Gastrocnemius medialis (tissue), 4 donors: ENCODE measurements around the gene LCNL1.

ENCODE experiments used
- CTCF ChIP-seq, 5 experiments: fragments of 450-650 bp in 3 of 5; fragments of 200-600 bp in 2 of 5; sonication (generic) in 2 of 5; IDR thresholded peaks in 4 of 5; conservative IDR thresholded peaks in 1 of 5; 1 replicate in 4 of 5; 2 replicates in 1 of 5; pipeline ENCODE4 v1.5.1; 2016 to 2019; ENCODE audit warnings: antibody characterized with exemption in 5 of 5, mild to moderate bottlenecking in 3 of 5, moderate library complexity in 3 of 5
- POLR2A ChIP-seq, 2 donors: fragments of 450-650 bp; IDR thresholded peaks; one replicate each; pipeline ENCODE4 v1.6.1; 2017; ENCODE audit warnings: antibody characterized with exemption in 2 of 2, mild to moderate bottlenecking in 2 of 2, moderate library complexity in 2 of 2

GRCh38 chr9:136952876-136953770 is 29.7 kb upstream of the LCNL1 start:
- TF ChIP-seq POLR2A (IDR thresholded peaks at IDR 0.05) (no peak), CTCF (IDR thresholded peaks at IDR 0.05 in 4 of 5, conservative IDR thresholded peaks at IDR 0.05 in 1 of 5) (no peak)
